Esophagus squamous epithelium (tissue), 5 donors: ENCODE measurements around the gene KSR1. TPM values are rescaled to one million over a fixed set of nuclear protein-coding genes. Genes with fewer than 3 reads are reported as not detected.

Source experiments
- DNase-seq: peaks from one replicate; lab custom pipeline; 2025; lab: John Stamatoyannopoulos, UW
- H3K27ac ChIP-seq, 4 donors: fragments of 200-600 bp; sonication (generic); one replicate each; pipeline ENCODE4 v1.5.1; 2016 to 2019; ENCODE audit warnings: mild to moderate bottlenecking in 1 of 4
- H3K27me3 ChIP-seq, 4 donors: fragments of 200-600 bp; sonication (generic); 1 replicate in 3 of 4; 2 replicates in 1 of 4; pipeline versions ENCODE4 v1.5.1 to v1.6.0; 2017 to 2021; ENCODE audit warnings: antibody characterized with exemption in 1 of 4
- H3K36me3 ChIP-seq, 3 donors: fragments of 200-600 bp; sonication (generic); one replicate each; pipeline ENCODE4 v1.5.1; 2016 to 2019
- H3K4me1 ChIP-seq, 3 donors: fragments of 200-600 bp; sonication (generic); one replicate each; pipeline ENCODE4 v1.5.1; 2017 to 2019
- H3K4me3 ChIP-seq, 4 donors: fragments of 200-600 bp; sonication (generic); 1 replicate in 3 of 4; 2 replicates in 1 of 4; pipeline ENCODE4 v1.5.1; 2016 to 2019; ENCODE audit warnings: mild to moderate bottlenecking in 2 of 4, moderate library complexity in 1 of 4
- H3K9me3 ChIP-seq, 3 donors: fragments of 200-600 bp; sonication (generic); one replicate each; pipeline ENCODE4 v1.5.1; 2016 to 2019
- POLR2A ChIP-seq, 4 donors: fragments of 450-650 bp; IDR thresholded peaks; one replicate each; pipeline ENCODE4 v1.6.1; 2017; ENCODE audit warnings: antibody characterized with exemption in 4 of 4, mild to moderate bottlenecking in 4 of 4, moderate library complexity in 3 of 4
- WGBS, 2 donors: methylation state at CpG; one replicate each; pipeline ENCODE4 v1.1.5; 2018; 5-methylcytosine and 5-hydroxymethylcytosine counted together
- intact Hi-C: fragments of 100-400 bp; cut with DNase I; formaldehyde crosslinking; loops from one replicate; pipeline ENCODE4 v1.15.0; 2022
- total RNA-seq, 4 donors: library from RNA; depleted of rRNA; stranded (reverse); fragments of >200 nt; gene quantifications; one replicate each; pipeline ENCODE4 v1.1.0, GENCODE V29; 2016
- TF ChIP-seq, protein P1 (sequence below), 6 experiments: fragments of 450-650 bp in 4 of 6; fragments of 200-600 bp in 2 of 6; sonication (generic) in 2 of 6; IDR thresholded peaks; one replicate each; pipeline ENCODE4 v1.5.1; 2016 to 2019; ENCODE audit warnings: antibody characterized with exemption in 6 of 6, mild to moderate bottlenecking in 4 of 6, moderate library complexity in 4 of 6
- donor health status: DM: yes; HTN: yes; CAD: no.

The KSR1 gene
- total RNA-seq, 4 donors from 2014 or later = 22.3 to 32.4 (median 31.0) TPM

- Histone ChIP-seq H3K36me3 (no peaks in the 10 kb centered on the region), H3K4me3 (no peak overlapping the region), H3K27ac (no peak overlapping the region), H3K27me3 (no peaks in the 10 kb centered on the region), H3K9me3 (no peaks in the 10 kb centered on the region), H3K4me1 (peaks cover 0 to 3% (median 0%) of the 10 kb centered on the region in 3 donors)
- DNase-seq = no peak
- WGBS, 2 donors = 76 to 94% methylated on average over 3 of the region's 3 CpGs
- intact Hi-C loops = no loop called here
- no peak for TF ChIP-seq POLR2A (IDR thresholded peaks at IDR 0.05)
- TF ChIP-seq, protein P1, sequence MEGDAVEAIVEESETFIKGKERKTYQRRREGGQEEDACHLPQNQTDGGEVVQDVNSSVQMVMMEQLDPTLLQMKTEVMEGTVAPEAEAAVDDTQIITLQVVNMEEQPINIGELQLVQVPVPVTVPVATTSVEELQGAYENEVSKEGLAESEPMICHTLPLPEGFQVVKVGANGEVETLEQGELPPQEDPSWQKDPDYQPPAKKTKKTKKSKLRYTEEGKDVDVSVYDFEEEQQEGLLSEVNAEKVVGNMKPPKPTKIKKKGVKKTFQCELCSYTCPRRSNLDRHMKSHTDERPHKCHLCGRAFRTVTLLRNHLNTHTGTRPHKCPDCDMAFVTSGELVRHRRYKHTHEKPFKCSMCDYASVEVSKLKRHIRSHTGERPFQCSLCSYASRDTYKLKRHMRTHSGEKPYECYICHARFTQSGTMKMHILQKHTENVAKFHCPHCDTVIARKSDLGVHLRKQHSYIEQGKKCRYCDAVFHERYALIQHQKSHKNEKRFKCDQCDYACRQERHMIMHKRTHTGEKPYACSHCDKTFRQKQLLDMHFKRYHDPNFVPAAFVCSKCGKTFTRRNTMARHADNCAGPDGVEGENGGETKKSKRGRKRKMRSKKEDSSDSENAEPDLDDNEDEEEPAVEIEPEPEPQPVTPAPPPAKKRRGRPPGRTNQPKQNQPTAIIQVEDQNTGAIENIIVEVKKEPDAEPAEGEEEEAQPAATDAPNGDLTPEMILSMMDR (IDR thresholded peaks at IDR 0.05) = no peak
Measured at GRCh38 chr17:27413792-27414191, 42.5 kb upstream of the KSR1 start.

DNA sequence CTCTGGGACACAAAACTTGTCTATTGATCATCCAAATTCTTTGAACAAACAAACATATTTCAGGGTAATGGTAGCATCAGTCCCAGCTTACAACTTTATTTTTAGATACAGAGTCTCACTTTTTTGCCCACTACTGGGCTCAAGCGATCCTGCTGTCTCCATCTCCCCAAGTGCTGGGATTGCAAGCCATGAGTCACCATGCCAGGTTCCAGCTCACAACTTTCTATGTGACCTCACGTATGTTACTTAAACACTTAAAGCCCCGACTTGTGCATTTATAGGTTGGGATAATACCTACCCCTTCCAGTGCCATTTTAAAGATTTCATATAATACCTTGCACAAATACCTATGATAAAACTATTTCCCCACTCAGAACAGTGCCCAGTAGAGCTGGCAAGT is 42.0 kb upstream of the KSR1 start:
- intact Hi-C loops = no loop called here

GRCh38 chr17:27414694-27415093 is 41.6 kb upstream of the KSR1 start:
- intact Hi-C loops = no loop called here
- 60 to 65% methylated on average over 6 of the region's 6 CpGs for WGBS, 2 donors
- no peak for DNase-seq
- no peaks in the 10 kb centered on the region for H3K4me1 ChIP-seq
- no peak overlapping the region for H3K27ac ChIP-seq
- no peaks in the 10 kb centered on the region for H3K9me3 ChIP-seq
- no peak overlapping the region for H3K4me3 ChIP-seq
- H3K36me3 ChIP-seq = no peaks in the 10 kb centered on the region
- no peaks in the 10 kb centered on the region for H3K27me3 ChIP-seq
- TF ChIP-seq, protein P1 (IDR thresholded peaks at IDR 0.05) = no peak

More for the DNA sequence above, 42.0 kb upstream of the KSR1 start:
- no peaks in the 10 kb centered on the region for H3K27me3 ChIP-seq
- H3K4me1 ChIP-seq = no peaks in the 10 kb centered on the region
- TF ChIP-seq POLR2A (IDR thresholded peaks at IDR 0.05) = no peak
- TF ChIP-seq, protein P1 (IDR thresholded peaks at IDR 0.05) = no peak
- H3K36me3 ChIP-seq = no peaks in the 10 kb centered on the region
- no peaks in the 10 kb centered on the region for H3K9me3 ChIP-seq
- no peak overlapping the region for H3K27ac ChIP-seq
- H3K4me3 ChIP-seq = no peak overlapping the region
- 64 to 73% methylated on average over 3 of the region's 3 CpGs for WGBS, 2 donors
- DNase-seq = no peak

DNA sequence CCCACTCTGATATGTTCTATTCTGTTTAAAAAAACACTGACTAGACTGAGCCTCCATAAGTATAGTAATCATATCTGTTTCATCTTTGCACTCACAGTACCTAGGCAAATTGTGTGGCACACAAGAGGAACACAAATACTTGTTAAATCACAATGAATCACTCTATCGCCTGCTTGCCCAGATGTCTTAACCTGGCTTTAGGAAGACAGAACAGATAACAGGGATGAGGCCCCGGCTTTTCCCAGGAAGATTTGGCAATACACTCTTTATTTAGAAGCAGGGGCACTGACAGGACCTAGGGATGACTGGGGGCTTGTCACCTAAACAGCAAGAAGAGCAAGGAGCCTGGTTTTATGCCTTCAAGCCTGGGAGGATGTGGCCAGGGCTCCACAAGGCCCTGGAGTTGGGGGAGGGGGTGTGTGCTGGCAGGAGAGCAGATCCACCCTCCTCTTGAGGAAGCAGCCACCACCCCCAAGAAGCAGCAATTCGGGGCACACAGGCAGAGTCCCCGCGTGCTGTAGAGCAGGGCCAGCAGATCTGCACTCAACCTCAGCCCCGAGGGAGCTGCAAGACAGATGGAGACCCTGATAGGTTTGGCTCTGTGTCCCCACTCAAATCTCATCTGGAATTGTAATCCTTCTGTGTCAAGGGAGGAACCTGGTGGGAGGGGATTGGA is 41.0 kb upstream of the KSR1 start:
- Histone ChIP-seq H3K27ac (no peak overlapping the region), H3K9me3 (no peaks in the 10 kb centered on the region), H3K4me1 (no peaks in the 10 kb centered on the region), H3K27me3 (no peaks in the 10 kb centered on the region), H3K36me3 (no peaks in the 10 kb centered on the region), H3K4me3 (no peak overlapping the region)
- 67 to 100% methylated on average over 1 to 5 of the region's 6 CpGs for WGBS, 2 donors
- DNase-seq = no peak
- intact Hi-C loops = no loop called here
- no peak for TF ChIP-seq POLR2A (IDR thresholded peaks at IDR 0.05)
- TF ChIP-seq, protein P1 (IDR thresholded peaks at IDR 0.05) = no peak

DNA sequence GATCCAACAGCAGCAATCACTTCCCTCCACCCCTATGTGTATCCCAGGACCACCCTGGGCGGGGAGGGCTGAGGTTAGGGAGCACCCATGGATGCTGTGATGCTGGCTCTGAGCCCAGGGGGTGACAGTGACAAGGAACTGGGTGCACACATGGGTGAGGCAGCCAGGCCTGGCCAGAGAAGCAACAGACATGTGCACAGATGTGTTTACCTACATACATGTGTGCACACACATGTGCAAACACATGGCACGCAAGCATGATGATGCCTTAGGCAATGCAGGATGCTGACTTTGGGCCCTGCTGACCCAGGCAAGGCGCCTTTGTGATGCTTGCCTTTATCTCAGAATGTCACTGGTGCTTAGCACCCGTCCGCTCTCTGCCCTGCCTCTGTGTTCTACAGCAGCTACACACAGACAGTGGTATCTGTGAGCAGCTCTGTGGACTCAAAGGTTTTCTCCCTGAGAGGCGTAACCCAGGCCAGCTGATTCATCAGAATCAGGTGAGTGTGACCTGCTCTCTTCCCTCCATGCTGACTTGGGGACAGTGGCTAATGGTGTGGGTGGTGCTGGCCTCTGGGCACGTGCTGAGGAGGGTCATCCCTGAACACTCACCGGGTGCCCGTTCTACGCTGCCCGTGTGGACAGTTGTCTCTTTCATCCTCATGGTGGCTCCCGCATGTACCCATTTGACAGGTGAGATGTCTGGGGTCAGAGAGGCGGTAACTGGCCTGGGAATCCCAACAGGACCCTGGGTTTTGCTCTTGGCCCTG is 38.5 kb upstream of the KSR1 start:
- WGBS, 2 donors = 91 to 98% methylated on average over 5 to 7 of the region's 13 CpGs

More for the DNA sequence above, 38.5 kb upstream of the KSR1 start:
- intact Hi-C loops = no loop called here
- Histone ChIP-seq H3K36me3 (no peaks in the 10 kb centered on the region), H3K4me1 (no peaks in the 10 kb centered on the region), H3K4me3 (no peak overlapping the region), H3K27me3 (no peaks in the 10 kb centered on the region), H3K9me3 (no peaks in the 10 kb centered on the region), H3K27ac (no peak overlapping the region)
- TF ChIP-seq, protein P1 (IDR thresholded peaks at IDR 0.05) = no peak
- TF ChIP-seq POLR2A (IDR thresholded peaks at IDR 0.05) = no peak
- no peak for DNase-seq
